B cell (primary cell): Measurements from ENCODE around the gene SIDT2. TPM values are rescaled to one million over a fixed set of nuclear protein-coding genes. Genes with fewer than 3 reads are reported as not detected.

Experiments used
- ATAC-seq: fragments of 200-7000 bp; cut with Tn5 transposase; one replicate; pipeline ENCODE4 v1.10.0; 2021; ENCODE audit warnings: low read depth, mild to moderate bottlenecking, moderate number of reproducible peaks, moderate library complexity
- CTCF ChIA-PET: fragments of 350-600 bp; sonication (Branson Sonifier 250); formaldehyde crosslinking; loops from one replicate; lab custom pipeline; 2021; ENCODE audit warnings: antibody characterized with exemption, inconsistent platforms; lab: Charles Lee
- POLR2A ChIA-PET: fragments of 350-600 bp; sonication (Branson Sonifier 250); formaldehyde crosslinking; loops from one replicate; lab custom pipeline; 2021; ENCODE audit warnings: antibody characterized with exemption; lab: Charles Lee
- DNase-seq: peaks from one replicate; pipeline ENCODE4 v3.0.0; 2013
- H2AFZ ChIP-seq: 2 replicates; pipeline ENCODE4 v1.6.1; 2012; ENCODE audit warnings: mild to moderate bottlenecking, low read depth, low read length; ENCODE audit not compliant: insufficient read depth, poor library complexity, severe bottlenecking
- H3K27ac ChIP-seq, 2 donors: 1 replicate in 1 of 2; 2 replicates in 1 of 2; pipeline ENCODE4 v1.5.1; 2012 to 2013; ENCODE audit warnings: low read length in 2 of 2, mild to moderate bottlenecking in 2 of 2, moderate library complexity in 1 of 2
- H3K27me3 ChIP-seq, 4 experiments: fragments of 200-600 bp in 1 of 4; sonication (generic) in 1 of 4; replicated peaks in 1 of 4; 1 replicate in 2 of 4; 2 replicates in 2 of 4; pipeline versions ENCODE4 v1.6.1 to v1.7.0; 2013 to 2016; ENCODE audit warnings: low read length in 3 of 4, mild to moderate bottlenecking in 2 of 4, mixed read lengths in 1 of 4, moderate library complexity in 1 of 4; ENCODE audit not compliant: insufficient read depth in 4 of 4, control insufficient read depth in 3 of 4; ENCODE audit errors: control extremely low read depth in 1 of 4
- H3K36me3 ChIP-seq, 2 experiments: replicated peaks in 1 of 2; 1 replicate in 1 of 2; 2 replicates in 1 of 2; pipeline versions ENCODE4 v1.6.1 to v1.7.1; 2013; ENCODE audit warnings: low read length in 1 of 2; ENCODE audit not compliant: insufficient read depth in 2 of 2, control insufficient read depth in 1 of 2; ENCODE audit errors: control extremely low read depth in 1 of 2, extremely low read depth in 1 of 2
- H3K4me1 ChIP-seq, 2 donors: fragments of 200-600 bp in 1 of 2; sonication (generic) in 1 of 2; 1 replicate in 1 of 2; 2 replicates in 1 of 2; pipeline versions ENCODE4 v1.5.1 to v1.6.1; 2013 to 2017; ENCODE audit warnings: low read length in 2 of 2; ENCODE audit not compliant: control insufficient read depth in 2 of 2, insufficient read depth in 2 of 2
- H3K4me2 ChIP-seq: replicated peaks from 2 replicates; pipeline ENCODE3; 2012; ENCODE audit warnings: mild to moderate bottlenecking, low read depth, low read length; ENCODE audit not compliant: poor library complexity, severe bottlenecking
- H3K4me3 ChIP-seq, 5 experiments: fragments of 200-600 bp in 1 of 5; sonication (generic) in 1 of 5; 1 replicate in 3 of 5; 2 replicates in 2 of 5; pipeline versions ENCODE4 v1.5.1 to v1.7.0; 2011 to 2016; ENCODE audit warnings: low read length in 4 of 5, mild to moderate bottlenecking in 4 of 5, low read depth in 2 of 5, control low read depth in 1 of 5, moderate library complexity in 1 of 5; ENCODE audit not compliant: insufficient read depth in 1 of 5; ENCODE audit errors: control extremely low read depth in 1 of 5, extremely low read depth in 1 of 5
- H3K79me2 ChIP-seq: fragments of 200-600 bp; sonication (generic); one replicate; pipeline ENCODE4 v1.6.0; 2016; ENCODE audit warnings: low read length; ENCODE audit not compliant: control insufficient read depth, insufficient read depth
- H3K9ac ChIP-seq: fragments of 200-600 bp; sonication (generic); 2 replicates; pipeline ENCODE4 v1.6.1; 2017; ENCODE audit warnings: mild to moderate bottlenecking, low read length, moderate library complexity
- H3K9me3 ChIP-seq, 3 donors: one replicate each; pipeline versions ENCODE4 v1.6.1 to v1.7.1; 2013; ENCODE audit warnings: low read length in 2 of 3; ENCODE audit not compliant: control insufficient read depth in 2 of 3, insufficient read depth in 1 of 3; ENCODE audit errors: control extremely low read depth in 1 of 3
- H4K20me1 ChIP-seq: 2 replicates; pipeline ENCODE4 v1.6.0; 2012; ENCODE audit warnings: mild to moderate bottlenecking, low read length; ENCODE audit not compliant: insufficient read depth, control insufficient read depth, poor library complexity, severe bottlenecking
- H3K27ac Mint-ChIP-seq: one replicate; pipeline ENCODE4 v1.8.0; 2021; ENCODE audit warnings: mixed read lengths
- H3K27me3 Mint-ChIP-seq: one replicate; pipeline ENCODE4 v1.8.0; 2021; ENCODE audit warnings: mixed read lengths
- H3K4me1 Mint-ChIP-seq: one replicate; pipeline ENCODE4 v1.8.0; 2021; ENCODE audit warnings: mixed read lengths
- H3K4me3 Mint-ChIP-seq: one replicate; pipeline ENCODE4 v1.8.0; 2021; ENCODE audit warnings: mixed read lengths
- H3K9me3 Mint-ChIP-seq: one replicate; pipeline ENCODE4 v1.8.0; 2022; ENCODE audit warnings: mixed read lengths; ENCODE audit not compliant: insufficient read depth
- EZH2 ChIP-seq: IDR thresholded peaks from 2 replicates; pipeline ENCODE4 v1.6.1; 2012; ENCODE audit warnings: borderline replicate concordance, low read depth, mild to moderate bottlenecking, moderate library complexity, low read length; ENCODE audit not compliant: insufficient read depth, poor library complexity, severe bottlenecking
- WGBS: methylation state at CpG from one replicate; pipeline ENCODE4 v1.1.5; 2013; ENCODE audit warnings: missing lambda C conversion rate; ENCODE audit not compliant: insufficient coverage; 5-methylcytosine and 5-hydroxymethylcytosine counted together
- intact Hi-C: fragments of 100-400 bp; cut with micrococcal nuclease; formaldehyde crosslinking; loops from one replicate; pipeline ENCODE4 v1.10.0; 2022
- polyA plus RNA-seq: library from polyadenylated mRNA; depleted of rRNA; stranded (reverse); fragments of >200 nt; gene quantifications from 2 replicates; pipeline ENCODE4 v1.2.3, GENCODE V29; 2012
- total RNA-seq, 2 donors: library from RNA; stranded (reverse); fragments of 120-200 nt in 1 of 2; gene quantifications; 1 replicate in 1 of 2; 2 replicates in 1 of 2; pipeline versions ENCODE4 v1.2.3 to v1.2.4, GENCODE V29; 2013 to 2022
- TF ChIP-seq, protein P1 (sequence below): fragments of 200-600 bp; IDR thresholded peaks from one replicate; pipeline ENCODE4 v1.8.0; 2022; ENCODE audit warnings: antibody characterized with exemption, mild to moderate bottlenecking

Gene SIDT2
- total and polyA plus RNA-seq, 2 donors (not counting 1 experiment from before 2014, with no cell fraction given), result 78.9 to 241 TPM

DNA sequence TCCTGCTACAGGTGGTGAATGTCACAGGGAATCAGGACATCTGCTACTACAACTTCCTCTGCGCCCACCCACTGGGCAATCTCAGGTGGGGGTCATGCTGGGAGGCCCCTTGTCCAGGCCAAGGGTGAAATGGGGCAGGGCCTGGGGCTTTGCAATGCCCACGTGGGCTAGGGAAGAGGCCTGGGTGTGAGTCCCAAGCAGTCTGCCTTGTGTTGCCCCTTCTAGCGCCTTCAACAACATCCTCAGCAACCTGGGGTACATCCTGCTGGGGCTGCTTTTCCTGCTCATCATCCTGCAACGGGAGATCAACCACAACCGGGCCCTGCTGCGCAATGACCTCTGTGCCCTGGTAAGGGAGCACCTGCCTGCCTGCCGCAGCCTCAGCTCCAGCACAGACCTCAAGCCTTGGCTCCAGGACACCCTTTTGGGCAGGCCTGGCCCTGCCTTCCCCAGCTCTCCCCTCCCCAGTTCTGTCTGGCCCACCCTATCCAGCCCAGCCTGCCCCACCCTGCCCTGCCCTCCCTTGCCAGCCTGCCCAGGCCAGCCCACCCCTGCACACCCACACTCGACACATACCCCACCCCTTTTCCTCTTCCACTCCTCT is 11.5 kb downstream of the SIDT2 start:
- ChIA-PET CTCF (interaction anchor here (0.5 to 2.5 kb wide), 4 partner anchors 10 to 403 kb away, joined by 3 to 12 read pairs (median 6); partner anchors contain the start of gene ZPR1), POLR2A (interaction anchor here (1.0 to 2.8 kb wide), 5 partner anchors 11 to 46 kb away, joined by 3 to 33 read pairs (median 5); partner anchors contain the start of genes PAFAH1B2 and SIDT2)
- peaks cover 55 to 73% of the 10 kb centered on the region in 2 donors for H3K4me1 ChIP-seq
- H3K27ac ChIP-seq, result peak overlapping the region; percentile 90 to 91
- peaks cover 53% of the 10 kb centered on the region for H3K79me2 ChIP-seq
- H3K4me3 Mint-ChIP-seq, result peak overlapping the region; percentile 80
- intact Hi-C loops, result loop anchor here (1.0 kb wide), 2 partner anchors 12 to 46 kb away; partner anchors contain the start of genes PAFAH1B2 and SIDT2
- 50% methylated on average over 7 of the region's 8 CpGs for WGBS
- H3K27me3 ChIP-seq, result no peaks in the 10 kb centered on the region
- H3K4me3 ChIP-seq, result peak overlapping the region in 4 of 5 experiments; percentile 15 to 37 (median 28)
- ATAC-seq, result peak; percentile 3
- no peaks in the 10 kb centered on the region for H3K9me3 ChIP-seq
- peaks cover 0 to 66% of the 10 kb centered on the region in 2 experiments for H3K36me3 ChIP-seq
- H3K4me2 ChIP-seq, result peak overlapping the region; percentile 73
- peak overlapping the region; percentile 98 for H3K27ac Mint-ChIP-seq
- peak overlapping the region; percentile 38 for H3K9ac ChIP-seq
- peaks cover 67% of the 10 kb centered on the region for H3K4me1 Mint-ChIP-seq
- no peak for DNase-seq
- H2AFZ ChIP-seq, result peak overlapping the region; percentile 26
- TF ChIP-seq, protein P1, sequence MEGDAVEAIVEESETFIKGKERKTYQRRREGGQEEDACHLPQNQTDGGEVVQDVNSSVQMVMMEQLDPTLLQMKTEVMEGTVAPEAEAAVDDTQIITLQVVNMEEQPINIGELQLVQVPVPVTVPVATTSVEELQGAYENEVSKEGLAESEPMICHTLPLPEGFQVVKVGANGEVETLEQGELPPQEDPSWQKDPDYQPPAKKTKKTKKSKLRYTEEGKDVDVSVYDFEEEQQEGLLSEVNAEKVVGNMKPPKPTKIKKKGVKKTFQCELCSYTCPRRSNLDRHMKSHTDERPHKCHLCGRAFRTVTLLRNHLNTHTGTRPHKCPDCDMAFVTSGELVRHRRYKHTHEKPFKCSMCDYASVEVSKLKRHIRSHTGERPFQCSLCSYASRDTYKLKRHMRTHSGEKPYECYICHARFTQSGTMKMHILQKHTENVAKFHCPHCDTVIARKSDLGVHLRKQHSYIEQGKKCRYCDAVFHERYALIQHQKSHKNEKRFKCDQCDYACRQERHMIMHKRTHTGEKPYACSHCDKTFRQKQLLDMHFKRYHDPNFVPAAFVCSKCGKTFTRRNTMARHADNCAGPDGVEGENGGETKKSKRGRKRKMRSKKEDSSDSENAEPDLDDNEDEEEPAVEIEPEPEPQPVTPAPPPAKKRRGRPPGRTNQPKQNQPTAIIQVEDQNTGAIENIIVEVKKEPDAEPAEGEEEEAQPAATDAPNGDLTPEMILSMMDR, result no peak
- TF ChIP-seq EZH2, result no peak
- H3K9me3 Mint-ChIP-seq, result no peaks in the 10 kb centered on the region
- H4K20me1 ChIP-seq, result no peaks in the 10 kb centered on the region
- H3K27me3 Mint-ChIP-seq, result no peaks in the 10 kb centered on the region
